Endometrium (tissue), 2 donors: Measurements from ENCODE around the gene TCF15.

ENCODE experiments used
- FAIRE-seq: peaks from 2 replicates; lab custom pipeline; 2012; peaks lifted over from hg19 to GRCh38; lab: Jason Lieb, UNC
- donor health status: control.
- donor health status: control.

Gene TCF15

GRCh38 chr20:611047-611842 is 1.1 kb upstream of the TCF15 start:
- no peak for FAIRE-seq

DNA sequence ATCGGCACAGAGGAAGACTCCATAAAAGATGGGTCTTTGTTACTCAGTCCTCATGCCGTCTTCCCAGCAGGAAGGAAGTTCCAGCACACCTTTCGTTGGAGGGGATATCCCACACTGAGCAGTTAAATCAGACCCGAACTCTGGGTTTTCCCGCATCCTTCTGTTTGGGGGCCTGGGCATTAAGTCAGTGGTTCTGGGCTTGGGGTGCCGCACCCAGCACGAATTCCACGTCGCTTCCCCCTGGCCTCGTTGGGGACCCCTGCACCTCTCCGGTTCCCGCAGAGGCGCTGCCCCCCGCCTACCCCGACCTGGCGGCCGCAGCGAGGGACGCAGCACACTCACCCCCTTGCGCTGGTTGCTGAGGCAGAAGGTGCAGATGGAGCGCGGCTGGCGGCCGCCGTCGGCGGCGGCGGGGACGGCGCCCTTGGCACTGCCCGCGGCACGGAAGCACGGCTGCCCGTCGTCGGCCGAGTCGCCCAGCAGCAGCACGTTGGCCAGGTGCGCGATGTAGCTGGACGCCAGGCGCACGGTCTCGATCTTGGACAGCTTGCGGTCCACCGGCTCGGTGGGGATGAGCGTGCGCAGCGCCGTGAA is 641 bp downstream of the TCF15 start:
- FAIRE-seq, result no peak

DNA sequence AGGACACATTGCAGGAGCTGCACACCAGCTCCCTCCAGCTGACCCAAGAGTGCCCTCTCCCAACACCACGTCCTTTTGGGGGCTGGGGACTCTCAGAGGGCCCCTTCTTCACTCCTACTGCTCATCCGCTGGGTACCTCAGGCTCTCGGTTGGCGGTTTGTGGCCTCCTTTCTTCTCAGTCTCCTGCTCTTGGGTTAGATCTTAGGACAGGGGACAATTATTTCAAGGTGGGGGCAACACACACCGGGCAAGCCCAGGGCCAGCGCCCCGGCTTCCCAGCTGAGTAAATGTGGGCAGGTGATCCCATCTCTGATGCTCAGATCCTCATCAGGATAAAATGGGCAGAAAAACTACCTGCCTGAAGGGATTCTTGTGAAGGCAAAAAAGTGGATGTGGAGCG is 1.1 kb downstream of the TCF15 start:
- FAIRE-seq, result no peak

- FAIRE-seq, result no peak
Measured at GRCh38 chr20:607476-607875, 2.6 kb downstream of the TCF15 start.

DNA sequence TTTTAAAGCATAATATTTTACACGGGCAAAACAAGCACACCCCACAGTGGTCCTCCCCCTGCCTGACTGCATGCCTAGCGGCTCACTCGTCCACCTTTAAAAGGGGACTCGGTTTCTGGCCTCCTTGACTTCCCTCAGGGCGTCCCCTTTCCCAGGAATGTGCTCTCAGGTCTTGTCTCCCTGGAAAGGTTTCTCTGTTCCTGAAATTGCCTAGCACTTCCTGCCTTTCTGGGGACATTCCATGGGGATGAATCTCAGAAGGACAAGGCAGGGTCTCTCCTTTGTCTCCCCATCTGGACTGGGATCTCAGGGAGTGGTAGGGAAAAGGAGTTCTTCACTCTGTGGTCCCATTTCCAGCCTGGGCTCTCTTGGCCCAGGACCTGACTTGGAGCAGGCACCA is 4.9 kb downstream of the TCF15 start:
- FAIRE-seq, result no peak

DNA sequence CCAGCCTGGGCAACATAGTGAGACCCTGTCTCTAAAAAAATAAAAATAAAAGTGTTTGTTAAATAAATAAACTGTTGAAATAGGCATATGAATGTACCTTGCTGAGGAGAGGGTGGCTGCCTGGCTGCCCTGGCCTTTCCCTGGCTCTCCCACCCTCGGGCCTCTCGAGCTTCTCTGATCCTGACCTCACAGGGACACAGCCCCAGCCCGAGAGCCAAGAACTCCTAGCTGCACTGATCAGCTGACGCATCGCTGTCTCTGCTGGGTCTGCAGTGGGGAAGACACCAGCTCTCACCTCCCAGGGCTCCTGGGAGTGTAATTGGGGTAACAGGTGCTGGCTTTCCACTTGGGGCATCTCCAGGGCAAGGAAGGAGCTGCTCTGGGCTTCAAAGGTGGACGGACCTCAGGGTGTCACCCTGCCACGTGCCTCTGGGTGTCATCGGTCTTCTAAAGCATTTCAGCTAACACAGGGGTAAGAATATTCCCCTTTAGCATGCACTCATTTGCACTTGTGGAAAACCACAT is 6.9 kb downstream of the TCF15 start:
- FAIRE-seq, result no peak

GRCh38 chr20:602111-602970 is 7.8 kb downstream of the TCF15 start:
- FAIRE-seq, result no peak

- no peak for FAIRE-seq
Measured at GRCh38 chr20:600736-601135, 9.4 kb downstream of the TCF15 start.

GRCh38 chr20:600141-600540 is 10.0 kb downstream of the TCF15 start:
- FAIRE-seq, result no peak

DNA sequence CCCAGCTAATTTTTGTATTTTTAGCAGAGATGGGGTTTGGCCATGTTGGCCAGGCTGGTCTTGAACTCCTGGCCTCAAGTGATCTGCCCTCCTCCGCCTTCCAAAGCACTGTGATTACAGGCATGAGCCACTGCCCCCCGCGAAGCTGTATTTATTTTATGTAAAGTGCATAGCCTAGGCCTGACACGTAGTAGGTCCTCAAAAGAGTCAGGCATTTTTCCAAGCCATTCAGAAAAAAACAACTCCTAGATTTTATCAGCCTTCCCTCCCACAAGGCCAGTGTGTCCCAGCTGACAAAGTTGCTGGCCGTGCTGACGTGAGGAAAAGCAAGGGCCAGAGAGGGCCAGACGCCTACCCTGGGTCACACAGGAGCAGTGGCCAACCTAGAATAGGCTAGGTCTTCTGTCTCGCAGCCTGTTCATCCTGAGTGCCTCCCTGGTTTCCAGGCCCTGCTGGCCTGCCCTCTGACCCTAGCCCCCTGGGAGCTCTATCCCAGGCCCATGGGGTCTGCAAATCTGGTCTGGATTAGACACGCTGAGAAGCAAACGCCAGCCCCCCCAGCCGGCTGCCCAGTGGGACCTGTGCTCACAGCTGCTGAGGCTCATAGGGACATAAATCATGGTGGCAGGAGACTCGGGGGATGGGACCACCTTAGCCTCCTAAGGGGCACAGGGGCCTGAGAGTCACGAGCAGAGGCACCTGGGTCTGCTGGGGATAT is 11.8 kb downstream of the TCF15 start:
- no peak for FAIRE-seq

- FAIRE-seq, result no peak
Measured at GRCh38 chr20:597560-597959, 12.5 kb downstream of the TCF15 start.

GRCh38 chr20:595330-596308 is 14.5 kb downstream of the TCF15 start:
- FAIRE-seq, result no peak

DNA sequence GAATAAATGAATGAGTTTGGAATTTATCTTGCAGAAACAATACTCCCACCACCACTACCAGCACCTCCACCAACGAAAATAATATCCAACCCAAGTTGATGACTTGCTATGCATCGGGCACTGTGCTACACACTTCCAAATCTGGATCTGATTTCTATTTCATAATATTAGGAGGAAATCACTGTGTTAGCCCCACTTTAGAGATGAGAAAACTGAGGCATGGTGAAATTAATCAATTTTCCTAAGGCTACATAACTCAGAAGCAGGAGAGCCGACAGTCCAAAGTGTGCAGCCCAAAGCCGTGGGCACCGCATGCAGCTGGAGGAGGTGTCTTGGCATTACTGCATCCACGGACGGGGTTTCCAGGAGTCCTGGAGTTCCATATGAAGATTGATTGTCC is 17.6 kb downstream of the TCF15 start:
- FAIRE-seq, result no peak

GRCh38 chr20:591941-592340 is 18.2 kb downstream of the TCF15 start:
- FAIRE-seq, result no peak

DNA sequence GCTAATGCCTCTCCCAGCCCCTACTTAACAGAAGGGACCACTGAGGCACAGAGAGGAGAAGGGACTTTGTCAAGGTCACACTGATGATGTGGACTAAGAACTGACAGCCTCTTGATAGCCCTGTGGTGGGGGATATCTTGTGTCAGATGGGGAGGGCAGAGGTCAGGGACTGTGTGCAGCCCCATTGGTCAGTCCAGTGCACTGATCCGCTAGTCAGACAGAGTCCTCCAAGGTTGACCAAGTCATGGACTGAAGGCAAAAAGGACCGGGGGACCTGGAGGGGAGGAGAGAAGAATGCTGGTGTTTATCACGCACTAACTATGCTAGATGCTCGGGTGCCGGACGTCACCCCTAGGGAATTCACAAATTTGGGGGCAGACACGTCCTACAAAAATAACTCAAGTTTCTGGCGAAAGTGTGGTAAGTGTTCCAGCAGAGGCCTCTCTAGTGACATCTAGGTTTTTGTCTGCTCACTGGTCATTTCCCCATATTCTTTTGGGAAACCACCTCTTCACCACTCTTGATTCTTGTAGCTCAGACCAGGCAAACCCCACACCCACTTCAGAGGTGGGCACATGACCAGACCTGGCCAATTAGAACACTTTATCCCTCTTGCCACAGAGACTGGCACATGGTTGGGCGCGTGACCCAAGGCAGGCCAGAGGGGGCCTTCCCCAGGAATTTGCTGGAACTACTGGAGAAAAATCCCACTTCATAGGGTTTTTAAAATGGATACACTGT is 21.0 kb downstream of the TCF15 start:
- no peak for FAIRE-seq

DNA sequence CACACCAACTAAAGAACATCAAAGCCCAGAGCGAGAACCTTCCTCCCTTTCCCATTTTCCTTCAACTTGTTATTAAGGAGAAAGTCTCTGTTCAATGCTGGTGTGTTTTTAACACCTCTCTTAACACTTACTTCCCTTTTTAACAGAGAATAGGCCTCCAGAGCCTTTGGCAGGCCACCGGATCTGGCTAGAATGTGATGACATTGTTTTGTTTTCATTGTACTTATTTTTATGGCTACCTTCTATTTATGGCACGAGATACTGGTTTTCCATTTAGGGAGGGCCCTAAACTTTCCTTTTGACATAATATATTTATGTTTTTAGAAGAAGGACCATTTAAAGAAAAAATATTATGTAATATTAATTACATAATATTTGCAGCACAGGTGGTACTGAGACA is 21.6 kb downstream of the TCF15 start:
- FAIRE-seq, result no peak

- no peak for FAIRE-seq
Measured at GRCh38 chr20:584971-585301, 25.2 kb downstream of the TCF15 start.

DNA sequence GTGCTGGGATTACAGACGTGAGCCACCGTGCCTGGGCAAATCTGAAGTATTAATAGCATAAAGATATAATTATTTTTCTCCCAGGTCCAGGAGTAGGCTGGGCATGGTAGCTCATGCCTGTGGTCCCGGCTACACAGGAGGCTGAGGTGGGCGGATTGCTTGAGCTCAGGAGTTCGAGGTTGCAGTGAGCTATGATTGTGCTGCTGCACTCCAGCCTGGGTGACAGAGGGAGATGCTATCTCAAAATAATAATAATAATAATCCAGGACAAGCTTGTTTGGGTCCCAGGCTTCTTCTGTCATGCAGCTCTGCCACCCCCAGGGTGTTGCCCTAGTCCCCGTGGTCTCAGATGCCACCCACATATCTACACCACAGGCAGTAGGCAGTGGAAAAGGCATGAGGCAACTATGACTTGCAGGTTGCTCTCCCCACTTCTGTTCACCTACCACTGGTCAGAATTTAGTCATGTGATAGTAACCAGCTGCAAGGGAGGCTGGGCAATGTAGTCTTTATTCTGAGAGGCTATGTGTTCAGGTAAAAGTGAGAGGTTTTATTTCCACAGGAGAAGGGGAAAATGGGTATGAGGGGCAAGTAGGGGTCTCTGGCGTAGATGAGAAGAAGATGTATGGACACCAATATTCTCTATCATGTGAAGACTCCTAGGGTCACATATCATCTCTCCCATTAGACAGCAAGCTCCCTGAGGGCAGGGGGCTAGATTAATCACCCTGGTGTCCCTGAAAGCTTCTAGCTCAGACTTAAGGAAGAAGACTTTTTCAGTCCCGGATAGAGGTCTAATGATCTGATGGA is 25.7 kb downstream of the TCF15 start:
- no peak for FAIRE-seq

DNA sequence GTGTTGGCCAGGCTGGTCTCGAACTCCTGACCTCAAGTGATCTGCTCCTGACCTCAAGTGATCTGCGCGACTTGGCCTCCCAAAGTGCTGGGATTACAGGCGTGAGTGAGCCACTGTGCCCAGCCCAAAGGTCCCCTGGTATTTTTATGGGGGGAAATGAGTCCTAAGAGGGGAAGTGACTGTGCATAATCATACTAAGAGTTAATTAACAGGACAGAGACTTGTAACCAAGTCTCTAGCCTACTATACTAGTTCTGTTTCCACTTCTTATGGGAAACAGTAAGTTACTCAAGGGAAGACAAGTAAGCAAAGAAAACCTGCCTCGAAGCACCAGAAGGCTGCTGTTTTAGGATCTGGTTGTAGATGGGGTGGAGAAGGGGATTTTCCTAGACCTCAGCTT is 27.9 kb downstream of the TCF15 start:
- FAIRE-seq, result no peak
